Kidney capillary endothelial cell (primary cell): ENCODE measurements around the gene EIF2S1.
"Not testable (repeated sequence)": the region's sequence is repeated elsewhere in the genome, so short reads cannot be mapped to it uniquely, and the experiment has no call there.

ENCODE experiments used
- DNase-seq: peaks from one replicate; pipeline ENCODE4 v3.0.0-alpha.2; 2018; ENCODE audit warnings: low spot score

Gene EIF2S1

GRCh38 chr14:67359775-67360469 is at the start of gene EIF2S1, which contains the start of gene ATP6V1D:
Gene EIF2S1, plus strand, starts transcription at chr14:67360328. Its CDS starts 4,440 bp downstream, at chr14:67364768.
Gene ATP6V1D, minus strand, starts transcription at chr14:67359804. Its CDS starts 106 bp downstream, at chr14:67359698.
- peak; percentile 99 for DNase-seq

- no peak for DNase-seq
Measured at GRCh38 chr14:67311868-67312267, 48.3 kb upstream of the EIF2S1 start.

- DNase-seq = no peak
Measured at GRCh38 chr14:67313153-67313552, 47.0 kb upstream of the EIF2S1 start.

- DNase-seq = no peak
Measured at GRCh38 chr14:67317822-67318221, 42.3 kb upstream of the EIF2S1 start.

GRCh38 chr14:67319142-67319541 is 41.0 kb upstream of the EIF2S1 start:
- no peak for DNase-seq

- not testable (repeated sequence) for DNase-seq
Measured at GRCh38 chr14:67329666-67330065, 30.5 kb upstream of the EIF2S1 start.

GRCh38 chr14:67331368-67332125 is 28.6 kb upstream of the EIF2S1 start:
- no peak for DNase-seq

GRCh38 chr14:67332468-67332867 is 27.7 kb upstream of the EIF2S1 start:
- DNase-seq = no peak

- DNase-seq = no peak
Measured at GRCh38 chr14:67335781-67336180, 24.3 kb upstream of the EIF2S1 start.

- not testable (repeated sequence) for DNase-seq
Measured at GRCh38 chr14:67341231-67341630, 18.9 kb upstream of the EIF2S1 start.

GRCh38 chr14:67343601-67344230 is 16.4 kb upstream of the EIF2S1 start:
- peak; percentile 44 for DNase-seq

- DNase-seq = no peak
Measured at GRCh38 chr14:67345583-67345982, 14.5 kb upstream of the EIF2S1 start.

GRCh38 chr14:67352055-67352454 is 8.1 kb upstream of the EIF2S1 start:
- DNase-seq = no peak

GRCh38 chr14:67357186-67357968 is 2.8 kb upstream of the EIF2S1 start:
- DNase-seq = no peak

GRCh38 chr14:67357969-67358354 is 2.2 kb upstream of the EIF2S1 start:
- DNase-seq = no peak

- peak; percentile 77 for DNase-seq
Measured at GRCh38 chr14:67358924-67359774, 979 bp upstream of the EIF2S1 start.

GRCh38 chr14:67360470-67361206 is 510 bp downstream of the EIF2S1 start:
- no peak for DNase-seq

- no peak for DNase-seq
Measured at GRCh38 chr14:67365476-67365875, 5.3 kb downstream of the EIF2S1 start.

- DNase-seq = no peak
Measured at GRCh38 chr14:67370830-67371229, 10.7 kb downstream of the EIF2S1 start.
